ENCODE measurements around the gene SDF2L1.
"Not testable (repeated sequence)": the region's sequence is repeated elsewhere in the genome, so short reads cannot be mapped to it uniquely, and the experiment has no call there.

Gene SDF2L1, protein sequence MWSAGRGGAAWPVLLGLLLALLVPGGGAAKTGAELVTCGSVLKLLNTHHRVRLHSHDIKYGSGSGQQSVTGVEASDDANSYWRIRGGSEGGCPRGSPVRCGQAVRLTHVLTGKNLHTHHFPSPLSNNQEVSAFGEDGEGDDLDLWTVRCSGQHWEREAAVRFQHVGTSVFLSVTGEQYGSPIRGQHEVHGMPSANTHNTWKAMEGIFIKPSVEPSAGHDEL

DNA sequence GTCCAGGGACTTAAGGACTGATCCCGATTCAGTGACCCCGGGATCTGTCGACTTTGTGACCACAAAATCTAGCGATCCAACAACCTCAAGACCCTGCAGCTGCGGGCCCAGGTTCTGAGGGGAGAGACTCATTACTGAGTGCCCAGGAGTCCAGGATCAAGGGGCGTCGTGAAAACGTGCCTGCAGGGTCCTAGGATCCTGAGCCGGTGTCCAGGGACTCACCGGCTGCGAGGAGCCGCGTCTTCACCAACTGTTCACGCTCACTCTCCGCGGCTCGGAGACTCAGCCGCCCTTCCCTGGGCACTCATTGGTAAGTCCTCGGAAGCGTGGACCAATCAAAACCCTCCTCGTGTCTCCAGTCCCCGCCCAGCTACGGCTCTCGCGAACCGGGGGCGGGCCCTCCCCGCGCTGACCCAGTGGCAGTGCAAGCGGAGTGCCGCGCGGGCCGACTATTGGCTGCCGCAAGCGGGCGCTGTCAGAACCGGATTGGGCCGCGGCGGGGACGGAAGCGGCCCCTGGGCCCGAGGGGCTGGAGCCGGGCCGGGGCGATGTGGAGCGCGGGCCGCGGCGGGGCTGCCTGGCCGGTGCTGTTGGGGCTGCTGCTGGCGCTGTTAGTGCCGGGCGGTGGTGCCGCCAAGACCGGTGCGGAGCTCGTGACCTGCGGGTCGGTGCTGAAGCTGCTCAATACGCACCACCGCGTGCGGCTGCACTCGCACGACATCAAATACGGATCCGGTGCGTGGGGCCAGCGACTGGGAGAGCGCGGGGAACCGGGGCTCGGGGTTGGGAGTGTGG, at the start of gene SDF2L1:
Gene SDF2L1 (plus strand): TSS at position 514 of the 795 bp plus-strand sequence. CDS start 35 bp downstream, at position 549.
- peak; percentile 92 for DNase-seq (ENCODE audit: low read depth)

DNA sequence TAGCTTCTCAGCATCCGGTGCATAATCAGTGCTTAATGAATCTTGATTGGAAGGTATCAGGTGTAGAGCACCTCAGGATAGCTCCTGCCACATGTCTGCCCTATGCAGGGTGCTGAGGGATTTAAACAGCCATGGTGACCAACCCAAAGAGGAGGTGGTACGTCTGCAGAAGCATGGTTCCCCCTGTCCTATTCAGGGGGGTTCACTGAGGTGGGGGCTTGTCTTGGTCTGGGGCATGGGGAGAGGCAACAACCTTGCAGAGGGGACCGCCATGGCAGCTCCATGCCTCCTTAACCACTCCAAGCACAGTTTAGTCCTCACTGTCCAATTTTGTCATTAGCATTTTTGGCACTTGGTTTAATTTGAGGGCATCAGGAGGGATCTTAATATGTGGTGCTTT, 49.7 kb upstream of the SDF2L1 start:
- DNase-seq (ENCODE audit: low read depth), result no peak

DNA sequence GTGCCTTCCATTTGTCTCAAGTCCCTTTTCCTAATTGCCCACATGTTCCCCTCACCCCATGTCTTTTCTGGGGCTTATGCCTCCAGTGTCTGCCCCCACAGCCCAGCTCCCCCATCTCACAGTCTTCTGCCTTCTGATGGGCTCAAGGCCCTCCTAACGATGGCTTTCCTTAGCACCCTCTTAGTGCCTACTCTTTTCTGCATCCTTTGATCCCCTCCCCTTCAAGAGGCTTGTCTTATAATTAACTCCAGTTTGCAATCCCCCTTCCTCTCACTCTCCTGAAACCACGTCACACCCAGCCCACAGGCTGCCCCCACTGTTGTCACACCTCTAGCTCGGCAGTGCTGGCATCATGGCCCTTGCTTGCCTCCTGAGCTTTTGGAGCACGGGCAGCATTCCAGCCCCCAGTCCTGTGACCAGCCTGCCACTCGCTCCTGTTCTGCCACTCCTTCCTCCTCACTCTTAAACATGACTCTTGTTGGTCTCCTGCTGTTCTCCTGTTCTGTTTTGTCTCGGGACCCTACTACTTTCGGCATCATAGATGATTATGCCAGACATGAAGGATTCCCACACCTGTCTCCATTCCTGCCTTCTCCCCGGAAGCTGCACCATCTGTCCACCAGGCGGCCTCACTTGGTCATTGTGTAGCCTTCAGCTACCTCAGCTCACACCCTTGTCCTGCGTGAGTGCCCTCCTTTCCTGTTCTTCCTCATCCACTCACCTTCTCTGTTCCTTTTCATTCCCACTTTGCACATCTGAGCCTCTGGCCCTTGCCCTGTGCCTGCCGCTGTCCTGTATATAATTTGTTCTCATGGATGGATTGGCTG, 48.5 kb upstream of the SDF2L1 start:
- no peak for DNase-seq (ENCODE audit: low read depth)

- no peak for DNase-seq (ENCODE audit: low read depth)
Measured at GRCh38 chr22:21594865-21595452, 47.1 kb upstream of the SDF2L1 start.

- DNase-seq (ENCODE audit: low read depth), result not testable (repeated sequence)
Measured at GRCh38 chr22:21596356-21597135, 45.6 kb upstream of the SDF2L1 start.

DNA sequence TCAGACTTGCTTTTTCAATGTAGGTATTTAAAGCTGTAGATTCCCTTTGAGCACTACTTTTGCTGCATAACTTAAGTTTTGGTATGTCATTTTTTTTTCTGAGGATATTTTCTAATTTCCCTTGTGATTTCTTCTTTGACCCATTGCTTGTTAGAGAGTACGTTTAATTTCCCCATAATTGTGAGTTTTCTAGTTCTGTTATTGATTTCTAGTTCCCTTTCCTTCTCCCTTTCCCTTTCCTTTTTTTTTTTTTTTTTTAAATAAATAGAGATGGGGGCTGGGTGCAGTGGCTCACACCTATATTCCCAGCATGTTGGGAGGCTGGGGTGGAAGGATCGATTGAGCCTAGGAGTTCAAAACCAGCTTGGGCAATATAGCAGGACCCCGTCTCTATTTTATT, 43.8 kb upstream of the SDF2L1 start:
- no peak for DNase-seq (ENCODE audit: low read depth)

DNA sequence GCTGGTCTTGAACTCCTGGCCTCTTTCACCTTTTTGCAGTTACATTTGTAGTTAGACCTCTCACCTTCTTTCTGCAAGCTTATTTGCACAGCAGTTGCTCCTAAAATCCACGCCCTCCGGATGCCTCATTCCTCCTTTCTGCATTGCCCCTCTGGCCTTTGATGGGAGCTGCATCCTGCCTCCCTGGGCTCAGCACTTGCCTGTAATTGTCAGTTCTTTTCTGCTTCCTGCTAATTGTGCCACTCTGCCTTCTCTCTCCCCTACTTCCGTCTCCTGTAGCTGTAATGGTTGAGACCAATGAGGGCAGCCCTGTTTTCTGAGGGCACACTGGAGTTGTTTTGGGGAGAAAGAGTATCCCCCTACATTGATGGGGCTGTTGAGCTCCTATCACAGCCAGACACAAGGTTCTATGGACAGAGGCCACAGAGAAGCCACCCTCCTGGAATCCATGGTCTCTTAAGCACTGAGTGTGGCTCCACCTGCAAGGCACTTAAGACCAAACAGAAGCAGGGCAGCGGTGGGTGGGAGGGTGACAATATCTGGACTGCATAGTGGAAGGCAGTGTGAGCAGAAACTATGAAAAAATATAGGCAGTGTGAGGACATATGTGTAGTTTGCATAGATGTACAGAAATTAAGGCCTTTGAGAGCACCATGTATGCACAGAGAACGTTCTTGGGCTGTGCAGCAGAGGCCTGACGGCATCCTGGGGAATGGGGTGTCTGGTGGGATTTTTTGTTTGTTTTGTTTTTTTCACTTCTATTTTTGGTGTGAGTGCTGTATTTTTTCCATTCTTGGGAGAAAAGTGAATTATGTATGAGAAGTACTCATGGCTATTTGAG, 42.8 kb upstream of the SDF2L1 start:
- DNase-seq (ENCODE audit: low read depth), result no peak

- DNase-seq (ENCODE audit: low read depth), result no peak
Measured at GRCh38 chr22:21602579-21602978, 39.5 kb upstream of the SDF2L1 start.

- no peak for DNase-seq (ENCODE audit: low read depth)
Measured at GRCh38 chr22:21603973-21604372, 38.1 kb upstream of the SDF2L1 start.

GRCh38 chr22:21605887-21606564, 36.1 kb upstream of the SDF2L1 start:
- no peak for DNase-seq (ENCODE audit: low read depth)

- DNase-seq (ENCODE audit: low read depth), result no peak
Measured at GRCh38 chr22:21606775-21607174, 35.3 kb upstream of the SDF2L1 start.

- DNase-seq (ENCODE audit: low read depth), result not testable (repeated sequence)
Measured at GRCh38 chr22:21609556-21610157, 32.4 kb upstream of the SDF2L1 start.

GRCh38 chr22:21611210-21611977, 30.7 kb upstream of the SDF2L1 start:
- no peak for DNase-seq (ENCODE audit: low read depth)

DNA sequence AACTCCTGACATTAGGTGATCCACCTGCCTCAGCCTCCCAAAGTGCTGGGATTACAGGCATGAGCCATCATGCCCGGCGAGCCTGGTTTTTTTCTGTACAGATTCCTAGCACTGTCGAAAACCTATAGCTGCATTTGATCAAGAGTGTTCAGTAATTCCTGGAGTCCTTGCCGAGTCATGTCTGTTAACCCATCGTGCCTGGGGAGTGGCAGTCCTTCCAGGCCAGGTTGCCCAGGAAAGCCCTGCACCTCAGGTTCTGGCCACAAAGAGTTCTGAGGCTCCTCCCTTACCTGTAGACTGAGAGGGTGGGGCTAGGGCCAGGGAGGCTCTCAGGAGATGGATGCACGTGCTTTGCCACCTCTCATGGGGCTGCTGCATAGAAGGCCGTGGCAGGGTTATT, 29.2 kb upstream of the SDF2L1 start:
- no peak for DNase-seq (ENCODE audit: low read depth)

DNA sequence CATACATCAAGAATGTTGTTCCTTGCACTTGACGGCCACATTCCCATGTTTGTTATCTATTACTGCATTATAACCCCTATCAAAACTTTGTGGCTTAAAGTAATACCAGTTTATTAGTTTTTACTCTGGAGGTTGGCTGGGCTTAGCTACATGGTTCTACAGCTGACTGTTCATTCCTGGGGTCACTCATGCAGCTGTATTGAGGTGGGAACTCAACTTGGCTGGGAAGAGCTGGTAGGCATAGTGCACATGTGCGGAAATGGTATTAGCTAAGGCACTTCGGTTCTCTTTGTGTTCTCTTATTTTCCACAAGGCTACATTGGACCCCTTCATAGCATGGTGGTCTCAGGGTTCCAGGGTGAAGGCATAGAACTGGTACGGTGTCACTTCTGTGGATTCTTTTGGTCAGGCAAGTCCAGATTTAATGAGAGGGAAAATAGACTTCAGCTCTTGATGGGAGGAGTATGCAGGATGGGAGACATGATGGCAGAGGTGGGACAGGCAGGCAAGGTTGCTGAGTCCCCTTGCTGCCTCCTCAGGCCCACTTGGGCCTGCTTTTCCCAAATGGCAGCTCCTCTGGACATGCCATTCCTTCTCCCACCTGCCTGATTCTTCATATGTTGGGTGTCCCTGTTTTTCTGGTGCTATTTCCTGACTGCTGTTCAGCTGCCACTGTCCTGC, 28.4 kb upstream of the SDF2L1 start:
- no peak for DNase-seq (ENCODE audit: low read depth)

DNA sequence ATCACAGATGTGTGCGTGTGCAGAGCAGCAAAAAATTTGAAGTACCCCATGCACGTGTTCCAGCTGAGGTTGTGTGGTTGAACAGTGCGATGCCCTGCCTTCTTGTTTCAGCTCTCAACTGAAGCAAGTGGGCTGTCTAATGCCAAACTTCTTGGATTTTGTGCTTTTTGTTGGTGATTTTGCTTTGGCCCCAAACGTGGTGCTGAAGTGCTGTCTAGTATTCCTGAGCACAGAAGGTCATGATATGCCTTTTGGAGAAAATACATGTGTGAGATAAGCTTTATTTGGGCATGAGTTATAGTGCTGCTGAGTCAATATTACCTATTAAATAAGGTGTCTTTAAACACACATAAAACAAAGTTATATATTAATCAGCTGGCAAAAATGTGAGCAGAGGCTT, 26.4 kb upstream of the SDF2L1 start:
- no peak for DNase-seq (ENCODE audit: low read depth)

GRCh38 chr22:21617337-21617736, 24.8 kb upstream of the SDF2L1 start:
- not testable (repeated sequence) for DNase-seq (ENCODE audit: low read depth)

DNA sequence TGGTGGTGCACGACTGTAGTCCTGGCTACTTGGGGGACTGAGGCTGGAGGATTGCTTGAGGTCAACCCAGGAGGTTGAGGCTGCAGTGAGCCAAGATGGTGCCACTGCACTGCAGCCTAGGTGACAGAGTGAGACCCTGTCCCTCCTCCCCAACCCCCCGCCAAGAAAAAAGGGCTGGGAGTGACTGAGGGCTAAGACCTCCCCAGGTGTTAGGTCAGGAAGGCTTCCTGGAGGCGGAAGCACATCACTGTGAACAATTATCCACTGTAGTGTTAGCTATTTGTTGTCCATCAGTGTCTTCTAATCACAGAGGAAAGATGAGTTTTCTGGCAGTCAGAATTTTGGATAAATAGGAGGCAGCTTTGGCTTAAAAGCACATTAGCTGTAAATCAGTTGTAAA, 21.1 kb upstream of the SDF2L1 start:
- DNase-seq (ENCODE audit: low read depth), result no peak
